Activated CD4-positive, alpha-beta T cell treated with anti-CD3 and anti-CD28 coated beads for 24 hours (primary cell): Measurements from ENCODE around the gene GNG12.

Experiments used
- DNase-seq, 2 donors: peaks; one replicate each; pipeline ENCODE4 v3.0.0-alpha.2; 2020; ENCODE audit warnings: low read depth in 2 of 2

GNG12 gene

GRCh38 chr1:67832737-67833601 lies at the start of gene GNG12:
Gene GNG12 (minus strand): TSS chr1:67833467. CDS start chr1:67707686, 125,781 bp downstream.
- peak in 1 of 2 donors; percentile 23 for DNase-seq

GRCh38 chr1:67882196-67882958 lies 49.1 kb upstream of the GNG12 start:
- no peak for DNase-seq

GRCh38 chr1:67880056-67880601 lies 46.9 kb upstream of the GNG12 start:
- DNase-seq: no peak

GRCh38 chr1:67879485-67879884 lies 46.2 kb upstream of the GNG12 start:
- no peak for DNase-seq

- DNase-seq: no peak
Observed at GRCh38 chr1:67874501-67875111, 41.3 kb upstream of the GNG12 start.

- no peak for DNase-seq
Observed at GRCh38 chr1:67869233-67869632, 36.0 kb upstream of the GNG12 start.

- no peak for DNase-seq
Observed at GRCh38 chr1:67863637-67864036, 30.4 kb upstream of the GNG12 start.

- no peak for DNase-seq
Observed at GRCh38 chr1:67862685-67863084, 29.4 kb upstream of the GNG12 start.

- DNase-seq: no peak
Observed at GRCh38 chr1:67861856-67862516, 28.7 kb upstream of the GNG12 start.

- no peak for DNase-seq
Observed at GRCh38 chr1:67860776-67861175, 27.5 kb upstream of the GNG12 start.

- DNase-seq: no peak
Observed at GRCh38 chr1:67856921-67857320, 23.7 kb upstream of the GNG12 start.

GRCh38 chr1:67855961-67856360 lies 22.7 kb upstream of the GNG12 start:
- no peak for DNase-seq

GRCh38 chr1:67855444-67855843 lies 22.2 kb upstream of the GNG12 start:
- DNase-seq: no peak

GRCh38 chr1:67853704-67854103 lies 20.4 kb upstream of the GNG12 start:
- peak in 1 of 2 donors; percentile 7 for DNase-seq

GRCh38 chr1:67851800-67852199 lies 18.5 kb upstream of the GNG12 start:
- no peak for DNase-seq

- no peak for DNase-seq
Observed at GRCh38 chr1:67850611-67851075, 17.4 kb upstream of the GNG12 start.

- DNase-seq: no peak
Observed at GRCh38 chr1:67850151-67850551, 16.9 kb upstream of the GNG12 start.

- DNase-seq: no peak
Observed at GRCh38 chr1:67847466-67847865, 14.2 kb upstream of the GNG12 start.

- no peak for DNase-seq
Observed at GRCh38 chr1:67846538-67846937, 13.3 kb upstream of the GNG12 start.

GRCh38 chr1:67844988-67845387 lies 11.7 kb upstream of the GNG12 start:
- no peak for DNase-seq

- no peak for DNase-seq
Observed at GRCh38 chr1:67843746-67844145, 10.5 kb upstream of the GNG12 start.

- no peak for DNase-seq
Observed at GRCh38 chr1:67843331-67843730, 10.1 kb upstream of the GNG12 start.
